ENCODE measurements around the gene EMSY.

DNA sequence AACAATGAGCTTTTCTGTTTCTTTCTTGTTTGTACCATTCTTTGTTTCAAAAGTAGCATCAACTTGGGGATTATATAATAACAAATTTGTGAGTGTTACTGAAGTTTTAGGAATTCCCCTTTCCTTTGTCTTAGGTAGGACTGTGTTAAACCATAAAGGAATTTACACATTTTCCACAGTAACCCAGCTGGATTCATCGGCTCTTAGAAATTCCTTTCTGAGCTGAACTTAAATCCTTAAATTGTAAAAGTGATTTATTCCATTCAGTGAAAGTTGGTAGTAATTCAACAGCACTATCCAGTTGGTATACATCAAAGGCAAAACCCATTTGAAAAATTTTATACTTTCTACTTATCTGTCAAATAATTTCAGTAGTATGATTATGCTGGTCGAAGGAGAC is 11.8 kb downstream of the EMSY start:
- TF ChIP-seq, protein P1, sequence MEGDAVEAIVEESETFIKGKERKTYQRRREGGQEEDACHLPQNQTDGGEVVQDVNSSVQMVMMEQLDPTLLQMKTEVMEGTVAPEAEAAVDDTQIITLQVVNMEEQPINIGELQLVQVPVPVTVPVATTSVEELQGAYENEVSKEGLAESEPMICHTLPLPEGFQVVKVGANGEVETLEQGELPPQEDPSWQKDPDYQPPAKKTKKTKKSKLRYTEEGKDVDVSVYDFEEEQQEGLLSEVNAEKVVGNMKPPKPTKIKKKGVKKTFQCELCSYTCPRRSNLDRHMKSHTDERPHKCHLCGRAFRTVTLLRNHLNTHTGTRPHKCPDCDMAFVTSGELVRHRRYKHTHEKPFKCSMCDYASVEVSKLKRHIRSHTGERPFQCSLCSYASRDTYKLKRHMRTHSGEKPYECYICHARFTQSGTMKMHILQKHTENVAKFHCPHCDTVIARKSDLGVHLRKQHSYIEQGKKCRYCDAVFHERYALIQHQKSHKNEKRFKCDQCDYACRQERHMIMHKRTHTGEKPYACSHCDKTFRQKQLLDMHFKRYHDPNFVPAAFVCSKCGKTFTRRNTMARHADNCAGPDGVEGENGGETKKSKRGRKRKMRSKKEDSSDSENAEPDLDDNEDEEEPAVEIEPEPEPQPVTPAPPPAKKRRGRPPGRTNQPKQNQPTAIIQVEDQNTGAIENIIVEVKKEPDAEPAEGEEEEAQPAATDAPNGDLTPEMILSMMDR (IDR thresholded peaks at IDR 0.05) = no peak
- TF ChIP-seq POLR2A (IDR thresholded peaks at IDR 0.05) = no peak
